Neural cell (in vitro differentiated cells): Measurements from ENCODE around the gene ZNF764. TPM values are rescaled to one million over a fixed set of nuclear protein-coding genes. Genes with fewer than 3 reads are reported as not detected.

Experiments
- H2AFZ ChIP-seq: fragments of 200-600, 300-800 bp; sonication (generic), shearing (Covaris generic); 2 replicates; pipeline ENCODE4 v1.6.0; 2014; ENCODE audit warnings: low read depth, mild to moderate bottlenecking, antibody characterized with exemption, low read length, moderate library complexity
- H3F3A ChIP-seq: fragments of 200-600 bp; shearing (Covaris generic); 2 replicates; pipeline ENCODE4 v1.6.1; 2016; ENCODE audit warnings: mild to moderate bottlenecking, moderate library complexity, mixed read lengths, antibody characterized with exemption, low read length; ENCODE audit not compliant: insufficient read depth, poor library complexity, severe bottlenecking
- H3K27ac ChIP-seq: fragments of 200-600, 300-800 bp; sonication (generic), shearing (Covaris generic); 2 replicates; pipeline ENCODE4 v1.5.1; 2014; ENCODE audit warnings: mild to moderate bottlenecking, low read length, moderate library complexity
- H3K27me3 ChIP-seq: fragments of 300-800, 200-600 bp; sonication (generic), shearing (Covaris generic); 2 replicates; pipeline ENCODE4 v1.6.0; 2014; ENCODE audit warnings: mild to moderate bottlenecking, low read depth, low read length, moderate library complexity; ENCODE audit not compliant: insufficient read depth
- H3K36me3 ChIP-seq: fragments of 300-800, 200-600 bp; sonication (generic), shearing (Covaris generic); 2 replicates; pipeline ENCODE4 v1.5.1; 2014; ENCODE audit warnings: mild to moderate bottlenecking, antibody characterized with exemption, low read length, moderate library complexity; ENCODE audit not compliant: insufficient read depth
- H3K4me2 ChIP-seq: fragments of 300-800, 200-600 bp; sonication (generic), shearing (Covaris generic); 2 replicates; pipeline ENCODE4 v1.6.0; 2014; ENCODE audit warnings: mild to moderate bottlenecking, low read length
- H3K4me3 ChIP-seq: fragments of 300-800, 200-600 bp; sonication (generic), shearing (Covaris generic); 2 replicates; pipeline ENCODE4 v1.5.1; 2014; ENCODE audit warnings: mild to moderate bottlenecking, low read length, moderate library complexity
- H3K79me2 ChIP-seq: fragments of 200-600 bp; shearing (Covaris generic); replicated peaks from 2 replicates; pipeline ENCODE4 v1.6.0; 2014; ENCODE audit warnings: mild to moderate bottlenecking, low read length, moderate library complexity; ENCODE audit not compliant: insufficient read depth
- H3K9ac ChIP-seq: fragments of 300-800, 200-600 bp; sonication (generic), shearing (Covaris generic); 2 replicates; pipeline ENCODE4 v1.6.1; 2016; ENCODE audit warnings: mild to moderate bottlenecking, low read length, mixed read lengths
- H3K9me2 ChIP-seq: fragments of 200-600 bp; shearing (Covaris generic); 2 replicates; pipeline ENCODE4 v1.6.1; 2016; ENCODE audit warnings: mild to moderate bottlenecking, low read length, mixed read lengths; ENCODE audit not compliant: insufficient read depth
- H3K9me3 ChIP-seq: fragments of 200-600, 300-800 bp; sonication (generic), shearing (Covaris generic); 2 replicates; pipeline ENCODE4 v1.6.1; 2016; ENCODE audit warnings: mild to moderate bottlenecking, mixed run types, low read length, moderate library complexity, mixed read lengths
- H4K20me1 ChIP-seq: fragments of 200-600 bp; shearing (Covaris generic); 2 replicates; pipeline ENCODE4 v1.6.1; 2016; ENCODE audit warnings: mild to moderate bottlenecking, mixed run types; ENCODE audit not compliant: insufficient read depth
- EP300 ChIP-seq: fragments of 450-650 bp; conservative IDR thresholded peaks from 2 replicates; pipeline ENCODE4 v1.6.1; 2014; ENCODE audit warnings: antibody characterized with exemption, mild to moderate bottlenecking, moderate library complexity; ENCODE audit not compliant: poor library complexity, severe bottlenecking
- EZH2 ChIP-seq: fragments of 200-600, 300-800 bp; shearing (Covaris generic), sonication (generic); IDR thresholded peaks from 2 replicates; pipeline ENCODE4 v1.6.1; 2014; ENCODE audit warnings: antibody characterized with exemption, low read length, borderline replicate concordance, mild to moderate bottlenecking; ENCODE audit not compliant: insufficient read depth, poor library complexity, severe bottlenecking
- MXI1 ChIP-seq: fragments of 450-650 bp; conservative IDR thresholded peaks from 2 replicates; pipeline ENCODE4 v1.6.1; 2014; ENCODE audit warnings: antibody characterized with exemption, mild to moderate bottlenecking; ENCODE audit not compliant: poor library complexity, severe bottlenecking
- POLR2AphosphoS5 ChIP-seq: IDR thresholded peaks from 2 replicates; pipeline ENCODE4 v1.6.1; 2012
- RAD21 ChIP-seq: fragments of 450-650 bp; conservative IDR thresholded peaks from 2 replicates; pipeline ENCODE4 v1.6.1; 2014; ENCODE audit warnings: antibody characterized with exemption, mild to moderate bottlenecking, moderate library complexity
- SMC3 ChIP-seq: fragments of 450-650 bp; conservative IDR thresholded peaks from 2 replicates; pipeline ENCODE4 v1.6.1; 2014; ENCODE audit warnings: antibody characterized with exemption, mild to moderate bottlenecking, moderate library complexity; ENCODE audit not compliant: poor library complexity
- TAF1 ChIP-seq: IDR thresholded peaks from 2 replicates; pipeline ENCODE4 v1.6.1; 2012; ENCODE audit warnings: low read depth
- polyA plus RNA-seq: library from polyadenylated mRNA; depleted of rRNA; stranded (reverse); fragments of >200 nt; gene quantifications from 2 replicates; pipeline ENCODE4 v1.2.3, GENCODE V29; 2014
- TF ChIP-seq, protein P1 (sequence below): IDR thresholded peaks from 2 replicates; pipeline ENCODE4 v1.6.1; 2012; ENCODE audit warnings: borderline replicate concordance
- TF ChIP-seq, protein P2 (sequence below): fragments of 450-650 bp; IDR thresholded peaks from 2 replicates; pipeline ENCODE4 v1.5.1; 2014; ENCODE audit warnings: antibody characterized with exemption, mild to moderate bottlenecking, moderate library complexity; ENCODE audit not compliant: poor library complexity, severe bottlenecking

Gene ZNF764
- polyA plus RNA-seq, 1 donor from 2014 or later = 10.5 TPM

DNA sequence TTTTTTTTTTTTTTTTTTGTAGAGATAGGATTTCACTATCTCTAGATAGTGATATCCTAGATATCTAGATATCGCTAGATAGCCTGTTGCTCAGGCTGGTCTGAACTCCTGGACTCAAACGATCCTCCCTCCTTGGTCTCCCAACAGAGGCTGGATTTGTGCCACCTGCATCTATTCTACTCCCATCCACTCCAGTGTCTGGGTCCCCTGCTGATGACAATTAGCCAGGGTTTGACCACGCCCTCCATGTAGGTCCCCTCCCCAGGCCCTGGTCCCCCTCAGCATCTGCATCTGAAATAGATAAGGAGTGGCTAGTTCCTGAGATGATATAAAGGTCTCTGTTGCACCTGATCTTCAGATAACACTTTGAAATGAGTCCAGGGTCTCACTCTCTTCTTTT, 11.1 kb upstream of the ZNF764 start:
- Histone ChIP-seq H3K27ac (peak overlapping the region; percentile 76), H3K79me2 (no peaks in the 10 kb centered on the region), H3K9me2 (no peaks in the 10 kb centered on the region), H3K4me2 (no peak overlapping the region), H3K4me3 (no peak overlapping the region), H3K27me3 (no peaks in the 10 kb centered on the region), H3F3A (peaks cover 7% of the 10 kb centered on the region), H2AFZ (no peak overlapping the region), H3K9ac (no peak overlapping the region), H4K20me1 (no peaks in the 10 kb centered on the region), H3K36me3 (no peaks in the 10 kb centered on the region), H3K9me3 (no peaks in the 10 kb centered on the region)
- TF ChIP-seq, protein P1, sequence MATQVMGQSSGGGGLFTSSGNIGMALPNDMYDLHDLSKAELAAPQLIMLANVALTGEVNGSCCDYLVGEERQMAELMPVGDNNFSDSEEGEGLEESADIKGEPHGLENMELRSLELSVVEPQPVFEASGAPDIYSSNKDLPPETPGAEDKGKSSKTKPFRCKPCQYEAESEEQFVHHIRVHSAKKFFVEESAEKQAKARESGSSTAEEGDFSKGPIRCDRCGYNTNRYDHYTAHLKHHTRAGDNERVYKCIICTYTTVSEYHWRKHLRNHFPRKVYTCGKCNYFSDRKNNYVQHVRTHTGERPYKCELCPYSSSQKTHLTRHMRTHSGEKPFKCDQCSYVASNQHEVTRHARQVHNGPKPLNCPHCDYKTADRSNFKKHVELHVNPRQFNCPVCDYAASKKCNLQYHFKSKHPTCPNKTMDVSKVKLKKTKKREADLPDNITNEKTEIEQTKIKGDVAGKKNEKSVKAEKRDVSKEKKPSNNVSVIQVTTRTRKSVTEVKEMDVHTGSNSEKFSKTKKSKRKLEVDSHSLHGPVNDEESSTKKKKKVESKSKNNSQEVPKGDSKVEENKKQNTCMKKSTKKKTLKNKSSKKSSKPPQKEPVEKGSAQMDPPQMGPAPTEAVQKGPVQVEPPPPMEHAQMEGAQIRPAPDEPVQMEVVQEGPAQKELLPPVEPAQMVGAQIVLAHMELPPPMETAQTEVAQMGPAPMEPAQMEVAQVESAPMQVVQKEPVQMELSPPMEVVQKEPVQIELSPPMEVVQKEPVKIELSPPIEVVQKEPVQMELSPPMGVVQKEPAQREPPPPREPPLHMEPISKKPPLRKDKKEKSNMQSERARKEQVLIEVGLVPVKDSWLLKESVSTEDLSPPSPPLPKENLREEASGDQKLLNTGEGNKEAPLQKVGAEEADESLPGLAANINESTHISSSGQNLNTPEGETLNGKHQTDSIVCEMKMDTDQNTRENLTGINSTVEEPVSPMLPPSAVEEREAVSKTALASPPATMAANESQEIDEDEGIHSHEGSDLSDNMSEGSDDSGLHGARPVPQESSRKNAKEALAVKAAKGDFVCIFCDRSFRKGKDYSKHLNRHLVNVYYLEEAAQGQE = no peak
- no peak for TF ChIP-seq MXI1
- no peak for TF ChIP-seq EZH2
- TF ChIP-seq POLR2AphosphoS5 = no peak
- TF ChIP-seq SMC3 = no peak
- no peak for TF ChIP-seq EP300
- TF ChIP-seq, protein P2, sequence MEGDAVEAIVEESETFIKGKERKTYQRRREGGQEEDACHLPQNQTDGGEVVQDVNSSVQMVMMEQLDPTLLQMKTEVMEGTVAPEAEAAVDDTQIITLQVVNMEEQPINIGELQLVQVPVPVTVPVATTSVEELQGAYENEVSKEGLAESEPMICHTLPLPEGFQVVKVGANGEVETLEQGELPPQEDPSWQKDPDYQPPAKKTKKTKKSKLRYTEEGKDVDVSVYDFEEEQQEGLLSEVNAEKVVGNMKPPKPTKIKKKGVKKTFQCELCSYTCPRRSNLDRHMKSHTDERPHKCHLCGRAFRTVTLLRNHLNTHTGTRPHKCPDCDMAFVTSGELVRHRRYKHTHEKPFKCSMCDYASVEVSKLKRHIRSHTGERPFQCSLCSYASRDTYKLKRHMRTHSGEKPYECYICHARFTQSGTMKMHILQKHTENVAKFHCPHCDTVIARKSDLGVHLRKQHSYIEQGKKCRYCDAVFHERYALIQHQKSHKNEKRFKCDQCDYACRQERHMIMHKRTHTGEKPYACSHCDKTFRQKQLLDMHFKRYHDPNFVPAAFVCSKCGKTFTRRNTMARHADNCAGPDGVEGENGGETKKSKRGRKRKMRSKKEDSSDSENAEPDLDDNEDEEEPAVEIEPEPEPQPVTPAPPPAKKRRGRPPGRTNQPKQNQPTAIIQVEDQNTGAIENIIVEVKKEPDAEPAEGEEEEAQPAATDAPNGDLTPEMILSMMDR = no peak
- no peak for TF ChIP-seq TAF1
- TF ChIP-seq RAD21 = no peak

DNA sequence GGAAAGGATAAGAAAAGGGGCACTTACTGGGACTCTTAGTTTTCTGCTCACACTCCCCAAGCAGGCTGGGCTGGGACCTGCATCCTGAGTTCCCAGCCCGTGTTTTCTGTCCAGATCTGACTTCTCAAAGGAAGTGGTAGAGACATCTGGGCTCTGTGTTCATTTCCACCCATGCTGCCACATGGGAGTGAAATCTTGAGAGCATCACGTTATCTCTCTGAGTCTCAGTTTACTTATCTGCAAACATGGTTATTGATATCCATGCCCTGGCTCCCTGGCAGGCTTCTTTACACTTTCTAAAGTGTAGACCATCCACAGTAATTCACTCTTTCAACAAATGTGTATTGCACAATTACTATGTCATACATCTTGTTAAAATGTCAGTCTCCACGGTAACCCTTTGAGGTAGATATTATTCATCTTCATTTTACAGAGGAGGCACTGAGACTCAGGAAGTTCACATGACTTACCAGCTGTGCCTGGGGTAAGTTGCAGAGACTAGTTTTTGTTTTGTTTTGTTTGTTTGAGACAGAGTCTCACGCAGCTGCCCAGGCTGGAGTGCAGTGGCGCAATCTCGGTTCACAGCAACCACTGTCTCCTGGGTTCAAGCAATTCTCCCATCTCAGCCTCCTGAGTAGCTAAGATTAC, 9.9 kb upstream of the ZNF764 start:
- H3K27me3 ChIP-seq = no peaks in the 10 kb centered on the region
- peak overlapping the region; percentile 76 for H3K27ac ChIP-seq
- no peak overlapping the region for H2AFZ ChIP-seq
- H3K9me2 ChIP-seq = no peaks in the 10 kb centered on the region
- no peaks in the 10 kb centered on the region for H3K9me3 ChIP-seq
- H3K79me2 ChIP-seq = no peaks in the 10 kb centered on the region
- TF ChIP-seq EZH2 (no peak), RAD21 (peak; percentile 13), SMC3 (peak; percentile 34), POLR2AphosphoS5 (peak; percentile 74), MXI1 (peak; percentile 62), EP300 (peak; percentile 72)
- peaks cover 7% of the 10 kb centered on the region for H3F3A ChIP-seq
- no peaks in the 10 kb centered on the region for H4K20me1 ChIP-seq
- peak overlapping the region; percentile 2 for H3K4me2 ChIP-seq
- peak overlapping the region; percentile 53 for H3K4me3 ChIP-seq
- peak overlapping the region; percentile 41 for H3K9ac ChIP-seq
- H3K36me3 ChIP-seq = no peaks in the 10 kb centered on the region
